Stimulated activated CD4-positive, alpha-beta T cell treated with anti-CD3 and anti-CD28 coated beads, TNF-alpha, amount 100 ng/mL, for 24 hours (primary cell): Measurements from ENCODE around the gene TNIK.
"Not testable (repeated sequence)": the region's sequence is repeated elsewhere in the genome, so short reads cannot be mapped to it uniquely, and the experiment has no call there.

Experiments used
- DNase-seq, 3 experiments: peaks; one replicate each; pipeline ENCODE4 v3.0.0-alpha.2; 2020; ENCODE audit warnings: low read depth in 3 of 3

The TNIK gene

GRCh38 chr3:171255236-171255806 lies 204.9 kb downstream of the TNIK start:
- no peak for DNase-seq

- DNase-seq, result no peak
Observed at GRCh38 chr3:171254315-171254714, 205.9 kb downstream of the TNIK start.

- DNase-seq, result no peak
Observed at GRCh38 chr3:171251835-171252234, 208.4 kb downstream of the TNIK start.

- no peak for DNase-seq
Observed at GRCh38 chr3:171250444-171250843, 209.8 kb downstream of the TNIK start.

- DNase-seq, result no peak
Observed at GRCh38 chr3:171249245-171249644, 211.0 kb downstream of the TNIK start.

GRCh38 chr3:171248426-171249111 lies 211.6 kb downstream of the TNIK start:
- DNase-seq, result no peak

- no peak for DNase-seq
Observed at GRCh38 chr3:171245796-171246765, 214.1 kb downstream of the TNIK start.

GRCh38 chr3:171242951-171243350 lies 217.3 kb downstream of the TNIK start:
- DNase-seq, result no peak

- no peak for DNase-seq
Observed at GRCh38 chr3:171242170-171242569, 218.0 kb downstream of the TNIK start.

GRCh38 chr3:171241655-171242054 lies 218.6 kb downstream of the TNIK start:
- DNase-seq, result not testable (repeated sequence)

GRCh38 chr3:171240504-171240835 lies 219.7 kb downstream of the TNIK start:
- no peak for DNase-seq

GRCh38 chr3:171239757-171240503 lies 220.3 kb downstream of the TNIK start:
- no peak for DNase-seq

GRCh38 chr3:171237009-171237385 lies 223.2 kb downstream of the TNIK start:
- no peak for DNase-seq

- DNase-seq, result no peak
Observed at GRCh38 chr3:171236265-171237008, 223.8 kb downstream of the TNIK start.

GRCh38 chr3:171234298-171235010 lies 225.8 kb downstream of the TNIK start:
- DNase-seq, result no peak

GRCh38 chr3:171231361-171231760 lies 228.8 kb downstream of the TNIK start:
- DNase-seq, result no peak

GRCh38 chr3:171230865-171231264 lies 229.3 kb downstream of the TNIK start:
- DNase-seq, result no peak

- no peak for DNase-seq
Observed at GRCh38 chr3:171229173-171229572, 231.0 kb downstream of the TNIK start.

GRCh38 chr3:171228240-171228639 lies 232.0 kb downstream of the TNIK start:
- no peak for DNase-seq

GRCh38 chr3:171227828-171228227 lies 232.4 kb downstream of the TNIK start:
- no peak for DNase-seq

- no peak for DNase-seq
Observed at GRCh38 chr3:171227359-171227758, 232.8 kb downstream of the TNIK start.
